Panc1 (cell line): ENCODE measurements around the gene CDK6. TPM values are rescaled to one million over a fixed set of nuclear protein-coding genes. Genes with fewer than 3 reads are reported as not detected.

Experiments
- ATAC-seq: fragments of 200-7000 bp; cut with Tn5 transposase; 2 replicates; pipeline ENCODE4 v1.9.1; 2020; ENCODE audit warnings: mild to moderate bottlenecking, moderate library complexity
- BruUV-seq: library from RNA; stranded (reverse); fragments of 400-500 nt; replicated peaks from 2 replicates; lab custom pipeline; 2021; lab: Mats Ljungman, UMichigan
- CTCF ChIA-PET: fragments of 300-600 bp; sonication (Branson Sonifier 250); formaldehyde crosslinking; loops from one replicate; lab custom pipeline; 2022; ENCODE audit warnings: antibody characterized with exemption; lab: Charles Lee
- POLR2A ChIA-PET: fragments of 300-600 bp; sonication (Branson Sonifier 250); formaldehyde crosslinking; loops from one replicate; lab custom pipeline; 2022; ENCODE audit warnings: antibody characterized with exemption; lab: Charles Lee
- DNase-seq: peaks from one replicate; pipeline ENCODE4 v3.0.0-alpha.2; 2010; ENCODE audit warnings: low read depth, low spot score
- H3K27ac ChIP-seq: 2 replicates; pipeline ENCODE4 v1.5.1; 2011; ENCODE audit warnings: mild to moderate bottlenecking, low read length, inconsistent platforms
- H3K27me3 ChIP-seq: fragments of 200-500 bp; sonication (Bioruptor generic); 2 replicates; pipeline ENCODE4 v1.6.0; 2014; ENCODE audit warnings: low read length, inconsistent platforms; ENCODE audit not compliant: control insufficient read depth, insufficient read depth
- H3K36me3 ChIP-seq: fragments of 200-500 bp; sonication (Bioruptor generic); 2 replicates; pipeline ENCODE4 v1.5.1; 2014; ENCODE audit warnings: inconsistent platforms, mild to moderate bottlenecking, low read length, moderate library complexity; ENCODE audit not compliant: control insufficient read depth, insufficient read depth
- H3K4me1 ChIP-seq: 2 replicates; pipeline ENCODE4 v1.5.1; 2011; ENCODE audit warnings: inconsistent platforms, mild to moderate bottlenecking, low read length, moderate library complexity; ENCODE audit not compliant: control insufficient read depth, insufficient read depth
- H3K4me3 ChIP-seq, 2 experiments: 2 replicates each; pipeline ENCODE4 v1.5.1; 2011 to 2012; ENCODE audit warnings: low read depth in 2 of 2, low read length in 2 of 2, mild to moderate bottlenecking in 2 of 2, inconsistent platforms in 1 of 2, moderate library complexity in 1 of 2
- H3K9me3 ChIP-seq: fragments of 200-500 bp; sonication (Bioruptor generic); 2 replicates; pipeline ENCODE4 v1.5.1; 2014; ENCODE audit warnings: low read depth, mild to moderate bottlenecking, inconsistent platforms, low read length, moderate library complexity; ENCODE audit not compliant: control insufficient read depth, insufficient read depth
- CTCF ChIP-seq: fragments of 450-650 bp; IDR thresholded peaks from 2 replicates; pipeline ENCODE4 v1.5.1; 2017; ENCODE audit warnings: mild to moderate bottlenecking
- POLR2AphosphoS5 ChIP-seq: IDR thresholded peaks from 2 replicates; pipeline ENCODE4 v1.6.1; 2012; ENCODE audit warnings: mild to moderate bottlenecking, low read depth, low read length, moderate library complexity
- REST ChIP-seq, 2 experiments: IDR thresholded peaks; 2 replicates each; pipeline ENCODE4 v1.6.1; 2011 to 2012; ENCODE audit warnings: low read depth in 2 of 2, control low read depth in 1 of 2, low read length in 1 of 2, mild to moderate bottlenecking in 1 of 2, moderate library complexity in 1 of 2; ENCODE audit not compliant: insufficient read depth in 1 of 2
- SIN3A ChIP-seq: IDR thresholded peaks from 2 replicates; pipeline ENCODE4 v1.6.1; 2012; ENCODE audit warnings: low read depth, mild to moderate bottlenecking, low read length, moderate library complexity, borderline replicate concordance; ENCODE audit not compliant: insufficient read depth
- TCF7L2 ChIP-seq: IDR thresholded peaks from 2 replicates; pipeline ENCODE4 v1.6.1; 2011; ENCODE audit warnings: mild to moderate bottlenecking, low read depth, low read length, inconsistent platforms
- in situ Hi-C: cut with HindIII; loops from 2 replicates; pipeline ENCODE4 v1.10.0; 2016; ENCODE audit warnings: low sequenced_read_pairs, low pct_unique_long_range_greater_than_20kb
- intact Hi-C: fragments of 100-400 bp; cut with micrococcal nuclease; formaldehyde crosslinking; loops from one replicate; pipeline ENCODE4 v1.10.0; 2022; ENCODE audit not compliant: unreplicated experiment
- total RNA-seq: library from RNA; stranded (reverse); gene quantifications from one replicate; pipeline ENCODE4 v1.2.1, GENCODE V29; 2021; ENCODE audit not compliant: unreplicated experiment

CDK6 gene
- total RNA-seq, 1 experiment from 2014 or later: 57.4 TPM

- intact Hi-C loops: no loop called here
- POLR2A ChIA-PET: interaction anchor here (0.6 kb wide), 1 partner anchor 198 kb away, joined by 3 read pairs; no protein-coding TSS in a partner anchor
- H3K27ac ChIP-seq: peak overlapping the region; percentile 64
Measured at GRCh38 chr7:92639213-92639896, 197.0 kb downstream of the CDK6 start.

GRCh38 chr7:92636018-92636560 lies 200.3 kb downstream of the CDK6 start:
- TF ChIP-seq SIN3A: no peak
- no peak for TF ChIP-seq CTCF
- no peak for TF ChIP-seq TCF7L2
- no peak for TF ChIP-seq POLR2AphosphoS5
- intact Hi-C loops: no loop called here
- H3K4me3 ChIP-seq: no peak overlapping the region
- in situ Hi-C loops: no loop called here
- peak overlapping the region; percentile 1; the same call in 1 of the 2 replicates for H3K27ac ChIP-seq
- no peaks in the 10 kb centered on the region for H3K27me3 ChIP-seq
- H3K36me3 ChIP-seq: peaks cover 3% of the 10 kb centered on the region; the same call in 1 of the 2 replicates
- CTCF ChIA-PET: no interaction called here
- POLR2A ChIA-PET: no interaction called here
- H3K4me1 ChIP-seq: peaks cover 43% of the 10 kb centered on the region
- no peak for ATAC-seq
- BruUV-seq: no TSS peak
- no peaks in the 10 kb centered on the region for H3K9me3 ChIP-seq
- DNase-seq: no peak

More at GRCh38 chr7:92639213-92639896, 197.0 kb downstream of the CDK6 start:
- peaks cover 40% of the 10 kb centered on the region for H3K4me1 ChIP-seq
- H3K27me3 ChIP-seq: no peaks in the 10 kb centered on the region
- CTCF ChIA-PET: no interaction called here
- ATAC-seq (0 out of 2 replicates have a peak, but pooled peaks have one; percentile 11), DNase-seq (no peak)
- in situ Hi-C loops: no loop called here
- TF ChIP-seq SIN3A: no peak
- no peak for TF ChIP-seq CTCF
- no peak for TF ChIP-seq TCF7L2
- no peak for TF ChIP-seq REST (IDR thresholded peaks at IDR 0.05; ENCODE audit: insufficient read depth in 1 of 2, low read depth in 2 of 2, low read length in 1 of 2)
- no peak for TF ChIP-seq POLR2AphosphoS5
- peaks cover 3% of the 10 kb centered on the region; the same call in 1 of the 2 replicates for H3K36me3 ChIP-seq
- H3K4me3 ChIP-seq: no peak overlapping the region
- no TSS peak for BruUV-seq
- no peaks in the 10 kb centered on the region for H3K9me3 ChIP-seq
